SIG-M5 (cell line): ENCODE measurements around the gene DTX1.

ENCODE experiments used
- DNase-seq: peaks from one replicate; lab custom pipeline; 2025; lab: John Stamatoyannopoulos, UW

The DTX1 gene

GRCh38 chr12:113055594-113056380, 743 bp upstream of the DTX1 start:
- DNase-seq = no peak

- no peak for DNase-seq
Observed at GRCh38 chr12:113056381-113056630, 224 bp upstream of the DTX1 start.

GRCh38 chr12:113057565-113058485, 1.3 kb downstream of the DTX1 start:
- no peak for DNase-seq

GRCh38 chr12:113058553-113058952, 2.0 kb downstream of the DTX1 start:
- DNase-seq = no peak

- DNase-seq = no peak
Observed at GRCh38 chr12:113059071-113059595, 2.6 kb downstream of the DTX1 start.

- no peak for DNase-seq
Observed at GRCh38 chr12:113060336-113060960, 3.9 kb downstream of the DTX1 start.

GRCh38 chr12:113061061-113061694, 4.6 kb downstream of the DTX1 start:
- DNase-seq = no peak

GRCh38 chr12:113062502-113063395, 6.2 kb downstream of the DTX1 start:
- no peak for DNase-seq

GRCh38 chr12:113063396-113064350, 7.1 kb downstream of the DTX1 start:
- DNase-seq = no peak

GRCh38 chr12:113064395-113065125, 8.0 kb downstream of the DTX1 start:
- no peak for DNase-seq

GRCh38 chr12:113065126-113066007, 8.8 kb downstream of the DTX1 start:
- no peak for DNase-seq

- DNase-seq = no peak
Observed at GRCh38 chr12:113066813-113067400, 10.4 kb downstream of the DTX1 start.

- no peak for DNase-seq
Observed at GRCh38 chr12:113067987-113068935, 11.7 kb downstream of the DTX1 start.

GRCh38 chr12:113069149-113069548, 12.6 kb downstream of the DTX1 start:
- no peak for DNase-seq

GRCh38 chr12:113069751-113070116, 13.2 kb downstream of the DTX1 start:
- no peak for DNase-seq

GRCh38 chr12:113070117-113070906, 13.8 kb downstream of the DTX1 start:
- DNase-seq = no peak
